OCI-LY1 (cell line): ENCODE data around the gene NINJ2.
"Not testable (repeated sequence)": the region's sequence is repeated elsewhere in the genome, so short reads cannot be mapped to it uniquely, and the experiment has no call there.

Experiments
- H2AFZ ChIP-seq: fragments of 200-600 bp; sonication (generic), shearing (Covaris generic); 2 replicates; pipeline ENCODE4 v1.6.0; 2014; ENCODE audit warnings: antibody characterized with exemption, mild to moderate bottlenecking, low read length
- H3F3A ChIP-seq: fragments of 200-600 bp; sonication (generic), shearing (Covaris generic); 2 replicates; pipeline ENCODE4 v1.6.0; 2014; ENCODE audit warnings: mild to moderate bottlenecking, antibody characterized with exemption, low read length, moderate library complexity; ENCODE audit not compliant: insufficient read depth
- H3K27ac ChIP-seq: fragments of 200-600 bp; sonication (generic); 2 replicates; pipeline ENCODE4 v1.5.1; 2014; ENCODE audit warnings: low read length, mixed run types, mild to moderate bottlenecking, low read depth; ENCODE audit not compliant: poor library complexity, severe bottlenecking
- H3K27me3 ChIP-seq: fragments of 200-600 bp; sonication (generic); 2 replicates; pipeline ENCODE4 v1.6.0; 2014; ENCODE audit warnings: antibody characterized with exemption, mild to moderate bottlenecking, low read length, moderate library complexity; ENCODE audit not compliant: insufficient read depth
- H3K36me3 ChIP-seq: fragments of 200-600 bp; sonication (generic); 2 replicates; pipeline ENCODE4 v1.6.1; 2014; ENCODE audit warnings: mild to moderate bottlenecking, antibody characterized with exemption, low read length, moderate library complexity, mixed read lengths; ENCODE audit not compliant: insufficient read depth
- H3K4me1 ChIP-seq: fragments of 200-600 bp; sonication (generic); 2 replicates; pipeline ENCODE4 v1.5.1; 2014; ENCODE audit warnings: mild to moderate bottlenecking, low read length, moderate library complexity; ENCODE audit not compliant: insufficient read depth, severe bottlenecking
- H3K4me2 ChIP-seq: fragments of 200-600 bp; sonication (generic), shearing (Covaris generic); 2 replicates; pipeline ENCODE4 v1.6.1; 2014; ENCODE audit warnings: low read length
- H3K4me3 ChIP-seq: fragments of 200-600 bp; sonication (generic); 2 replicates; pipeline ENCODE4 v1.5.1; 2014; ENCODE audit warnings: low read length, low read depth, mild to moderate bottlenecking, mixed read lengths; ENCODE audit not compliant: poor library complexity, severe bottlenecking
- H3K79me2 ChIP-seq: fragments of 200-600 bp; shearing (Covaris generic); 2 replicates; pipeline ENCODE4 v1.6.1; 2016; ENCODE audit warnings: mixed run types, low read length, mixed read lengths; ENCODE audit not compliant: insufficient read depth
- H3K9ac ChIP-seq: fragments of 200-600 bp; sonication (generic), shearing (Covaris generic); 2 replicates; pipeline ENCODE4 v1.6.1; 2014; ENCODE audit warnings: mild to moderate bottlenecking, low read length, mixed read lengths
- H3K9me2 ChIP-seq: fragments of 200-600 bp; sonication (generic), shearing (Covaris generic); 2 replicates; pipeline ENCODE4 v1.6.1; 2014; ENCODE audit warnings: low read depth, mild to moderate bottlenecking, low read length, mixed read lengths
- H3K9me3 ChIP-seq: fragments of 200-600 bp; shearing (Covaris generic); 2 replicates; pipeline ENCODE4 v1.6.1; 2014; ENCODE audit warnings: low read length, mixed read lengths
- H4K20me1 ChIP-seq: fragments of 200-600 bp; sonication (generic), shearing (Covaris generic); 2 replicates; pipeline ENCODE4 v1.6.0; 2016; ENCODE audit warnings: mild to moderate bottlenecking, low read length; ENCODE audit not compliant: insufficient read depth
- EZH2 ChIP-seq: fragments of 200-600 bp; sonication (generic), shearing (Covaris generic); IDR thresholded peaks from 2 replicates; pipeline ENCODE4 v1.8.0; 2017; ENCODE audit warnings: borderline replicate concordance, mixed run types, mild to moderate bottlenecking, antibody characterized with exemption, low read length, moderate library complexity, mixed read lengths
- TF ChIP-seq, protein P1 (sequence below): fragments of 200-600 bp; sonication (generic), shearing (Covaris generic); IDR thresholded peaks from 2 replicates; pipeline ENCODE4 v1.5.1; 2017; ENCODE audit warnings: mild to moderate bottlenecking, antibody characterized with exemption, low read length, moderate library complexity, mixed read lengths

Gene NINJ2

DNA sequence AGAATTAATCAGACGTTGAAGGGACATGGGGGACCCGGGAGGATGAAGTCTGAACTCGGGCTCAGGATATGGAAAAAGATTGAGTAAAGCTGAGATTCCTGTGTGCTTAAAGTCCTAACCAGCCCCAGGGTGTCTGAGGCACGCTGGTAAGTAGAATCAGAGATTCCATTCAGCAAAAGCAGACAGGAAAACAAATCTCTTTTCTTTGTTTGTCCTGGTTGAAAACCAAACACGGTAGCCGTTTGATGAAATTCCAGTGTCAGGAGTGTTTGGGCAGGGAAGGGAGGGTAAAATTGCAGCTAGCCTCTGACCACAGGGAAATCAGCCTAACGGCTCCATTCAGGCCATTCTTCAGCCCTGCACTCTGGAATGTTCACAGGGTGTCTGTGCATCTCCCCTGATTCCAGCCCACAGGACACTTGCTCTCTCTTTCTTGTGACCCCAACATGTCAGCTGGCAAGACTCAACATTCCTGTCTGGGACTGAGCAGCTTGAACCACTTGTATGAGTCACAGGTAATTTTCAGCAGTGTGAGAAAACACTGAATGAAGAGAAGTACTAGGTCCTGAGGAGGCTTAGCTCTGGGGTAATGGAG is 31.0 kb downstream of the NINJ2 start:
- Histone ChIP-seq H3K4me1 (peaks cover 58% of the 10 kb centered on the region), H3K4me2 (peak overlapping the region; percentile 71), H3K79me2 (no peaks in the 10 kb centered on the region), H3K27ac (peak overlapping the region; percentile 84), H3K4me3 (no peak overlapping the region), H3K27me3 (no peaks in the 10 kb centered on the region), H3F3A (no peaks in the 10 kb centered on the region), H3K9me3 (no peaks in the 10 kb centered on the region), H3K9ac (no peak overlapping the region; the same call in 1 of the 2 replicates), H3K9me2 (no peaks in the 10 kb centered on the region), H2AFZ (no peak overlapping the region), H3K36me3 (no peaks in the 10 kb centered on the region; the same call in 1 of the 2 replicates), H4K20me1 (no peaks in the 10 kb centered on the region)
- no peak for TF ChIP-seq EZH2
- TF ChIP-seq, protein P1, sequence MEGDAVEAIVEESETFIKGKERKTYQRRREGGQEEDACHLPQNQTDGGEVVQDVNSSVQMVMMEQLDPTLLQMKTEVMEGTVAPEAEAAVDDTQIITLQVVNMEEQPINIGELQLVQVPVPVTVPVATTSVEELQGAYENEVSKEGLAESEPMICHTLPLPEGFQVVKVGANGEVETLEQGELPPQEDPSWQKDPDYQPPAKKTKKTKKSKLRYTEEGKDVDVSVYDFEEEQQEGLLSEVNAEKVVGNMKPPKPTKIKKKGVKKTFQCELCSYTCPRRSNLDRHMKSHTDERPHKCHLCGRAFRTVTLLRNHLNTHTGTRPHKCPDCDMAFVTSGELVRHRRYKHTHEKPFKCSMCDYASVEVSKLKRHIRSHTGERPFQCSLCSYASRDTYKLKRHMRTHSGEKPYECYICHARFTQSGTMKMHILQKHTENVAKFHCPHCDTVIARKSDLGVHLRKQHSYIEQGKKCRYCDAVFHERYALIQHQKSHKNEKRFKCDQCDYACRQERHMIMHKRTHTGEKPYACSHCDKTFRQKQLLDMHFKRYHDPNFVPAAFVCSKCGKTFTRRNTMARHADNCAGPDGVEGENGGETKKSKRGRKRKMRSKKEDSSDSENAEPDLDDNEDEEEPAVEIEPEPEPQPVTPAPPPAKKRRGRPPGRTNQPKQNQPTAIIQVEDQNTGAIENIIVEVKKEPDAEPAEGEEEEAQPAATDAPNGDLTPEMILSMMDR: no peak

DNA sequence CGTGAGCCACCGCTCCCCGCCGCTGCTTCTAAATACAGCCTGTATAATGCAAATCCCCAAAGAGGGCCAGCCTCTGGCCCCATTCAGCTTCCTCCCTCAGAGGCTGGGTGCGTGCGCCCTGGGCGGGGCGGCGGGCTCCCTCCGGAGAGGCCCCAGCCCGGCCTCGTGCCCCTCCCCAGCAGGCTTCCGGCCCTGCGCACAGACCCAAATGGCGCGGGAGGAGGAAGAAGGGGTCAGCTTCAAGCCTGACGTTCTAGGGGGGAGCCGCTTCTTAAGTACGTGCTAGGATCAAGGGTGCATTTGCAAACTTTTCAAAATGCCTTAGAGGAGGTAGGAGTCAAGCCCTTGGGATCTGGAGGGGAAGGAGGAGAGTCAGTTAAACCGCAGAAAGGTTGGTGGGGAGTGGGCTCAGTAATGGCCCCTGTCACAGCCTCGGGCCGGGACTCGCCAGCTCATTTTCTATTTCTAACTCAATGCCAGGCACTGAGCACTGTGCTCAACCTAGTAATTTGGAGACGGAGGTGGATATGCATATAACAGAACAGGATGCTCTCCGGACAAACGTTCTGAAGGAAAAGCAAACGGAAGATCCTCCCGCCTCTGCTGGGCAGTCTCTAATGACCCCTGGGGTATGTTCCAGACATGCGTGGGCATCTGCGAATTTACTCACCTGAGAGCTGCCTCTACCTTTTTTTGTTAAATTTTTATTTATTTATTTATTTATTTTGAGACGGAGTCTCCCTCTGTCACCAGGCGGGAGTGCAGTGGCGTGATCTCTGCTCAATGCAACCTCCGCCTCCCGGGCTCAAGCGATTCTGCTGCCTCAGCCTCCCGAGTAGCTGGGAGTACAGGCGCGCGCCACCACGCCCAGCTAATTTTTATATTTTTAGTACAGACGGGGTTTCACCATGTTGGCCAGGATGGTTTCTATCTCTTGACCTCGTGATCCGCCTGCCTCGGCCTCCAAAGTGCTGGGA is 32.3 kb downstream of the NINJ2 start:
- TF ChIP-seq, protein P1: no peak
- no peak for TF ChIP-seq EZH2
- no peaks in the 10 kb centered on the region for H3F3A ChIP-seq
- peak overlapping the region; percentile 71 for H3K4me2 ChIP-seq
- no peaks in the 10 kb centered on the region; the same call in 1 of the 2 replicates for H3K36me3 ChIP-seq
- H3K27me3 ChIP-seq: no peaks in the 10 kb centered on the region
- no peaks in the 10 kb centered on the region for H3K9me2 ChIP-seq
- H3K9me3 ChIP-seq: no peaks in the 10 kb centered on the region
- H3K4me1 ChIP-seq: peaks cover 50% of the 10 kb centered on the region
- H3K79me2 ChIP-seq: no peaks in the 10 kb centered on the region
- 0 out of 2 replicates have a peak overlapping the region, but pooled peaks have one; percentile 1 for H2AFZ ChIP-seq
- H3K4me3 ChIP-seq: peak overlapping the region; percentile 66
- no peaks in the 10 kb centered on the region for H4K20me1 ChIP-seq
- H3K27ac ChIP-seq: peak overlapping the region; percentile 84
- H3K9ac ChIP-seq: peak overlapping the region; percentile 73

GRCh38 chr12:628742-629078 is 34.5 kb downstream of the NINJ2 start:
- H3K9me3 ChIP-seq, H4K20me1 ChIP-seq, H3K4me2 ChIP-seq, H3K79me2 ChIP-seq, H3K27ac ChIP-seq, H3K27me3 ChIP-seq, H3F3A ChIP-seq, H3K9me2 ChIP-seq, H2AFZ ChIP-seq, H3K36me3 ChIP-seq, H3K9ac ChIP-seq, H3K4me3 ChIP-seq: not testable (repeated sequence)
- peaks cover 50% of the 10 kb centered on the region for H3K4me1 ChIP-seq
